Panc1 (cell line): ENCODE results near the gene CBLL1.

Source experiments
- CTCF ChIP-seq: fragments of 450-650 bp; IDR thresholded peaks from 2 replicates; pipeline ENCODE4 v1.5.1; 2017; ENCODE audit warnings: mild to moderate bottlenecking
- POLR2AphosphoS5 ChIP-seq: IDR thresholded peaks from 2 replicates; pipeline ENCODE4 v1.6.1; 2012; ENCODE audit warnings: mild to moderate bottlenecking, low read depth, low read length, moderate library complexity
- REST ChIP-seq, 2 experiments: IDR thresholded peaks; 2 replicates each; pipeline ENCODE4 v1.6.1; 2011 to 2012; ENCODE audit warnings: low read depth in 2 of 2, control low read depth in 1 of 2, low read length in 1 of 2, mild to moderate bottlenecking in 1 of 2, moderate library complexity in 1 of 2; ENCODE audit not compliant: insufficient read depth in 1 of 2
- SIN3A ChIP-seq: IDR thresholded peaks from 2 replicates; pipeline ENCODE4 v1.6.1; 2012; ENCODE audit warnings: low read depth, mild to moderate bottlenecking, low read length, moderate library complexity, borderline replicate concordance; ENCODE audit not compliant: insufficient read depth
- TCF7L2 ChIP-seq: IDR thresholded peaks from 2 replicates; pipeline ENCODE4 v1.6.1; 2011; ENCODE audit warnings: mild to moderate bottlenecking, low read depth, low read length, inconsistent platforms

GRCh38 chr7:107694386-107694785 lies 49.6 kb upstream of the CBLL1 start:
- TF ChIP-seq POLR2AphosphoS5 (no peak), CTCF (no peak), REST (IDR thresholded peaks at IDR 0.05; ENCODE audit: insufficient read depth in 1 of 2, low read depth in 2 of 2, low read length in 1 of 2) (no peak), SIN3A (no peak), TCF7L2 (no peak)
